K562 (cell line): ENCODE measurements around the gene OR2B2. TPM values are rescaled to one million over a fixed set of nuclear protein-coding genes. Genes with fewer than 3 reads are reported as not detected.

ENCODE experiments used
- ARHGAP35 ChIP-seq: fragments of 450-650 bp; IDR thresholded peaks from 2 replicates; pipeline ENCODE4 v1.6.1; 2018; ENCODE audit not compliant: partially characterized antibody
- CBX5 ChIP-seq: IDR thresholded peaks from 2 replicates; pipeline ENCODE4 v1.6.1; 2014; ENCODE audit warnings: low read depth, borderline replicate concordance
- CHD4 ChIP-seq: fragments of 200-600 bp; sonication (generic); IDR thresholded peaks from 3 replicates; pipeline ENCODE4 v1.6.1; 2012; ENCODE audit warnings: low read depth, mild to moderate bottlenecking, mixed read lengths, low read length, inconsistent platforms; ENCODE audit not compliant: insufficient read depth, insufficient replicate concordance, poor library complexity, severe bottlenecking
- CXXC5 ChIP-seq: fragments of 250-450 bp; sonication (Bioruptor Pico); IDR thresholded peaks from 2 replicates; pipeline ENCODE4 v1.8.0; 2022; ENCODE audit warnings: inconsistent platforms, mild to moderate bottlenecking, moderate library complexity
- FOXA1 ChIP-seq: fragments of 450-650 bp; IDR thresholded peaks from 2 replicates; pipeline ENCODE4 v1.6.1; 2016; ENCODE audit warnings: mild to moderate bottlenecking, borderline replicate concordance
- FOXP1 ChIP-seq: sonication (generic); formaldehyde crosslinking; IDR thresholded peaks from 2 replicates; pipeline ENCODE4 v1.8.0; 2022; ENCODE audit warnings: mild to moderate bottlenecking, missing genetic modification reagents
- LCOR ChIP-seq: sonication (generic); formaldehyde crosslinking; IDR thresholded peaks from 2 replicates; pipeline ENCODE4 v1.8.0; 2022; ENCODE audit warnings: mild to moderate bottlenecking, missing genetic modification reagents
- MBD2 ChIP-seq: sonication (generic); IDR thresholded peaks from 2 replicates; pipeline ENCODE4 v1.6.1; 2016; ENCODE audit warnings: low read depth, borderline replicate concordance
- MTA3 ChIP-seq: fragments of 450-650 bp; formaldehyde crosslinking; IDR thresholded peaks from 2 replicates; pipeline ENCODE4 v1.6.1; 2017; ENCODE audit warnings: mild to moderate bottlenecking, borderline replicate concordance
- MXI1 ChIP-seq: IDR thresholded peaks from 2 replicates; pipeline ENCODE4 v1.6.1; 2011; ENCODE audit warnings: low read depth, mild to moderate bottlenecking, improper control_type of control experiment, low read length
- NFE2 ChIP-seq: IDR thresholded peaks from 2 replicates; pipeline ENCODE4 v1.6.1; 2014; ENCODE audit warnings: antibody characterized with exemption, low read depth
- PCBP1 ChIP-seq: fragments of 200-400 bp; formaldehyde crosslinking; IDR thresholded peaks from 2 replicates; pipeline ENCODE4 v1.6.1; 2018; ENCODE audit warnings: mild to moderate bottlenecking, low read depth, low read length; ENCODE audit not compliant: poor library complexity, severe bottlenecking
- ZEB2 ChIP-seq: fragments of 450-650 bp; IDR thresholded peaks from 2 replicates; pipeline ENCODE4 v1.6.1; 2016
- ZKSCAN1 ChIP-seq: fragments of 150-350 bp; IDR thresholded peaks from 2 replicates; pipeline ENCODE4 v1.6.1; 2016; ENCODE audit warnings: low read depth, low read length
- ZNF77 ChIP-seq: fragments of 250-450 bp; sonication (Bioruptor Pico); IDR thresholded peaks from 2 replicates; pipeline ENCODE4 v1.5.0; 2020
- polyA plus RNA-seq, 8 experiments: library from polyadenylated mRNA; depleted of rRNA in 4 of 8; stranded (reverse) in 5 of 8; unstranded in 3 of 8; fragments of >200 nt; fragmentation: Nextera tagmentation in 2 of 8; fragmentation: Illumina TruSeq in 1 of 8; extraction: Ambion mirVana in 2 of 8; extraction: Trizol in 1 of 8; gene quantifications; 2 replicates each; pipeline versions ENCODE4 v1.2.1 to v1.2.3, GENCODE V29; 2011 to 2014; ENCODE audit warnings: inconsistent platforms in 1 of 8, missing spikeins in 1 of 8
- total RNA-seq, 7 experiments: library from RNA; depleted of rRNA in 6 of 7; stranded (reverse); fragments of >200 nt in 6 of 7; fragmentation: Illumina TruSeq in 2 of 7; extraction: Trizol in 2 of 7; gene quantifications; 2 replicates each; pipeline versions ENCODE4 v1.2.1 to v1.2.3, GENCODE V29; 2011 to 2021; ENCODE audit warnings: low replicate concordance in 1 of 7
- TF ChIP-seq, protein P1 (sequence below): fragments of 250-450 bp; sonication (Bioruptor Pico); IDR thresholded peaks from 2 replicates; pipeline ENCODE4 v1.5.0; 2022; ENCODE audit warnings: mild to moderate bottlenecking
- TF ChIP-seq, protein P2 (sequence below), 2 experiments: fragments of 450-650 bp; IDR thresholded peaks; 2 replicates each; pipeline ENCODE4 v1.6.1; 2018; ENCODE audit warnings: mild to moderate bottlenecking in 2 of 2, low read depth in 1 of 2; ENCODE audit not compliant: partially characterized antibody in 2 of 2
- TF ChIP-seq, protein P3 (sequence below): sonication (generic); formaldehyde crosslinking; IDR thresholded peaks from 2 replicates; pipeline ENCODE4 v1.8.0; 2022; ENCODE audit warnings: mild to moderate bottlenecking, low read depth, missing genetic modification reagents

The OR2B2 gene
- total and polyA plus RNA-seq, 9 of the 15 experiments (the other 6 are each of a cell fraction or from before 2014, with no cell fraction given): 0.24 TPM; not detected in 8

DNA sequence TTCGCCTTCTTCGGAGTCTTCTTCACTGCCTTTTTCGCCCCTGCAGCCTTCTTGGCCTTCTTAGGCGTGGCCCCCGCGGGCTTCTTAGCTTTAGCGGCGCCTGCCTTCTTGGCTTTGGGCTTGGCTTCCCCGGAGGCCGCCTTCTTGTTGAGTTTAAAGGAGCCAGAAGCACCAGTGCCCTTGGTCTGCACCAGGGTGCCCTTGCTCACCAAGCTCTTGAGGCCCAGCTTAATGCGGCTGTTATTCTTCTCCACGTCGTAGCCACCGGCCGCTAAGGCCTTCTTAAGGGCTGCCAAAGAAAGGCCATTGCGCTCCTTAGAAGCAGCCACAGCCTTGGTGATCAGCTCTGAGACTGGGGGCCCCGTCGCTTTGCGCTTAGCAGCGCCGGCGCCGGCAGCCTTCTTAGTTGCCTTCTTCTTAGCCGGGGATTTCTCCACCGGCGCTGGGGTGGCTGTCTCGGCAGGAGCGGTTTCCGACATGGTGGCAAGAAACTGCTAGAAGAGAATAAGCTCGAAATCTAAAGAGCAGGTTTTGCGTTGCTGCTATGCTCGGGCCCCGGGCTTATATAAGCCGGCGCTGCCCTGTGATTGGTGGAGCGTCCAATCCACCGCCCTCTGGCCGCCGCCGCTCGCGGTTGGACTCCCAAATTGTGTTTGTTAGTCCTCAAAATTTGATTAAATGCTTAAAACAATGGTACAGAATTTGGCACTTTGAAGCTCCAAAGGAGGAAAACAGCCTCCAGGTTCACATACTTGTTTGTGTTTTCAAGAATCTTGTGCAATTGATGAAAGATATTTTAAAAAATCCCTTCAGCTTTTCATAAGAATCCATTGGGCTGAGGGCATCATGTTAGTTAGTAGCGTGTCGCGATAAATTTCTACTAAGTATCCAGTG is 44.9 kb downstream of the OR2B2 start (continued):
- TF ChIP-seq CHD4 (no peak), PCBP1 (no peak), NFE2 (no peak), ZEB2 (no peak), MTA3 (peak; percentile 65), ARHGAP35 (no peak), MXI1 (no peak), FOXA1 (no peak), CBX5 (no peak), ZKSCAN1 (0 out of 2 replicates have a peak, but pooled peaks have one; percentile 56), ZNF77 (no peak), LCOR (CRISPR knock-in tag) (peak; percentile 80; the same call in 1 of the 2 replicates), CXXC5 (no peak; the same call in none of the 2 replicates), MBD2 (peak; percentile 79), FOXP1 (CRISPR knock-in tag) (no peak)
- TF ChIP-seq, protein P1, sequence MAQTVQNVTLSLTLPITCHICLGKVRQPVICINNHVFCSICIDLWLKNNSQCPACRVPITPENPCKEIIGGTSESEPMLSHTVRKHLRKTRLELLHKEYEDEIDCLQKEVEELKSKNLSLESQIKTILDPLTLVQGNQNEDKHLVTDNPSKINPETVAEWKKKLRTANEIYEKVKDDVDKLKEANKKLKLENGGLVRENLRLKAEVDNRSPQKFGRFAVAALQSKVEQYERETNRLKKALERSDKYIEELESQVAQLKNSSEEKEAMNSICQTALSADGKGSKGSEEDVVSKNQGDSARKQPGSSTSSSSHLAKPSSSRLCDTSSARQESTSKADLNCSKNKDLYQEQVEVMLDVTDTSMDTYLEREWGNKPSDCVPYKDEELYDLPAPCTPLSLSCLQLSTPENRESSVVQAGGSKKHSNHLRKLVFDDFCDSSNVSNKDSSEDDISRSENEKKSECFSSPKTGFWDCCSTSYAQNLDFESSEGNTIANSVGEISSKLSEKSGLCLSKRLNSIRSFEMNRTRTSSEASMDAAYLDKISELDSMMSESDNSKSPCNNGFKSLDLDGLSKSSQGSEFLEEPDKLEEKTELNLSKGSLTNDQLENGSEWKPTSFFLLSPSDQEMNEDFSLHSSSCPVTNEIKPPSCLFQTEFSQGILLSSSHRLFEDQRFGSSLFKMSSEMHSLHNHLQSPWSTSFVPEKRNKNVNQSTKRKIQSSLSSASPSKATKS (CRISPR knock-in tag): no peak
- TF ChIP-seq, protein P2, sequence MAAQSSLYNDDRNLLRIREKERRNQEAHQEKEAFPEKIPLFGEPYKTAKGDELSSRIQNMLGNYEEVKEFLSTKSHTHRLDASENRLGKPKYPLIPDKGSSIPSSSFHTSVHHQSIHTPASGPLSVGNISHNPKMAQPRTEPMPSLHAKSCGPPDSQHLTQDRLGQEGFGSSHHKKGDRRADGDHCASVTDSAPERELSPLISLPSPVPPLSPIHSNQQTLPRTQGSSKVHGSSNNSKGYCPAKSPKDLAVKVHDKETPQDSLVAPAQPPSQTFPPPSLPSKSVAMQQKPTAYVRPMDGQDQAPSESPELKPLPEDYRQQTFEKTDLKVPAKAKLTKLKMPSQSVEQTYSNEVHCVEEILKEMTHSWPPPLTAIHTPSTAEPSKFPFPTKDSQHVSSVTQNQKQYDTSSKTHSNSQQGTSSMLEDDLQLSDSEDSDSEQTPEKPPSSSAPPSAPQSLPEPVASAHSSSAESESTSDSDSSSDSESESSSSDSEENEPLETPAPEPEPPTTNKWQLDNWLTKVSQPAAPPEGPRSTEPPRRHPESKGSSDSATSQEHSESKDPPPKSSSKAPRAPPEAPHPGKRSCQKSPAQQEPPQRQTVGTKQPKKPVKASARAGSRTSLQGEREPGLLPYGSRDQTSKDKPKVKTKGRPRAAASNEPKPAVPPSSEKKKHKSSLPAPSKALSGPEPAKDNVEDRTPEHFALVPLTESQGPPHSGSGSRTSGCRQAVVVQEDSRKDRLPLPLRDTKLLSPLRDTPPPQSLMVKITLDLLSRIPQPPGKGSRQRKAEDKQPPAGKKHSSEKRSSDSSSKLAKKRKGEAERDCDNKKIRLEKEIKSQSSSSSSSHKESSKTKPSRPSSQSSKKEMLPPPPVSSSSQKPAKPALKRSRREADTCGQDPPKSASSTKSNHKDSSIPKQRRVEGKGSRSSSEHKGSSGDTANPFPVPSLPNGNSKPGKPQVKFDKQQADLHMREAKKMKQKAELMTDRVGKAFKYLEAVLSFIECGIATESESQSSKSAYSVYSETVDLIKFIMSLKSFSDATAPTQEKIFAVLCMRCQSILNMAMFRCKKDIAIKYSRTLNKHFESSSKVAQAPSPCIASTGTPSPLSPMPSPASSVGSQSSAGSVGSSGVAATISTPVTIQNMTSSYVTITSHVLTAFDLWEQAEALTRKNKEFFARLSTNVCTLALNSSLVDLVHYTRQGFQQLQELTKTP (IDR thresholded peaks at IDR 0.05; ENCODE audit: low read depth in 1 of 2, partially characterized antibody in 2 of 2): peak; percentile 46 to 89
- TF ChIP-seq, protein P3, sequence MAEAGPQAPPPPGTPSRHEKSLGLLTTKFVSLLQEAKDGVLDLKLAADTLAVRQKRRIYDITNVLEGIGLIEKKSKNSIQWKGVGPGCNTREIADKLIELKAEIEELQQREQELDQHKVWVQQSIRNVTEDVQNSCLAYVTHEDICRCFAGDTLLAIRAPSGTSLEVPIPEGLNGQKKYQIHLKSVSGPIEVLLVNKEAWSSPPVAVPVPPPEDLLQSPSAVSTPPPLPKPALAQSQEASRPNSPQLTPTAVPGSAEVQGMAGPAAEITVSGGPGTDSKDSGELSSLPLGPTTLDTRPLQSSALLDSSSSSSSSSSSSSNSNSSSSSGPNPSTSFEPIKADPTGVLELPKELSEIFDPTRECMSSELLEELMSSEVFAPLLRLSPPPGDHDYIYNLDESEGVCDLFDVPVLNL: no peak
